HepG2 (cell line): ENCODE measurements around the gene NRG2. TPM values are rescaled to one million over a fixed set of nuclear protein-coding genes. Genes with fewer than 3 reads are reported as not detected.

Experiments used
- FOXA3 ChIP-seq: IDR thresholded peaks from 2 replicates; pipeline ENCODE4 v1.6.1; 2016; ENCODE audit warnings: missing genetic modification reagents, missing compliant biosample characterization
- FOXO1 ChIP-seq: sonication (generic); formaldehyde crosslinking; IDR thresholded peaks from 2 replicates; pipeline ENCODE4 v1.4.0; 2020; ENCODE audit warnings: missing genetic modification reagents
- IKZF4 ChIP-seq: sonication (generic); formaldehyde crosslinking; IDR thresholded peaks from 2 replicates; pipeline ENCODE4 v1.5.1; 2020; ENCODE audit warnings: borderline replicate concordance, mild to moderate bottlenecking, low read depth, missing genetic modification reagents; ENCODE audit errors: not compliant biosample characterization
- IRF2 ChIP-seq: IDR thresholded peaks from 2 replicates; pipeline ENCODE4 v1.6.1; 2018; ENCODE audit warnings: missing genetic modification reagents, missing compliant biosample characterization
- KLF12 ChIP-seq: sonication (generic); formaldehyde crosslinking; IDR thresholded peaks from 2 replicates; pipeline ENCODE4 v1.4.0; 2020; ENCODE audit warnings: missing genetic modification reagents, borderline replicate concordance
- MTA1 ChIP-seq: sonication (generic); formaldehyde crosslinking; IDR thresholded peaks from 2 replicates; pipeline ENCODE4 v1.4.0; 2020; ENCODE audit warnings: missing genetic modification reagents, mild to moderate bottlenecking, borderline replicate concordance
- MYC ChIP-seq: sonication (generic); formaldehyde crosslinking; IDR thresholded peaks from 2 replicates; pipeline ENCODE4 v1.9.0; 2021; ENCODE audit warnings: missing genetic modification reagents, borderline replicate concordance
- PRMT3 ChIP-seq: sonication (generic); formaldehyde crosslinking; IDR thresholded peaks from 2 replicates; pipeline ENCODE4 v1.8.1; 2022; ENCODE audit warnings: low read depth, mild to moderate bottlenecking, moderate library complexity, missing genetic modification reagents, borderline replicate concordance
- SOX13 ChIP-seq, 3 experiments: fragments of 450-650 bp in 1 of 3; sonication (generic) in 1 of 3; formaldehyde crosslinking in 1 of 3; IDR thresholded peaks in 2 of 3; conservative IDR thresholded peaks in 1 of 3; 2 replicates each; pipeline versions ENCODE4 v1.5.0 to v1.6.1; 2016 to 2020; ENCODE audit warnings: antibody characterized with exemption in 1 of 3, mild to moderate bottlenecking in 1 of 3, missing compliant biosample characterization in 1 of 3, missing genetic modification reagents in 1 of 3, moderate library complexity in 1 of 3
- SOX6 ChIP-seq, 2 experiments: fragments of 450-650 bp in 1 of 2; sonication (generic) in 1 of 2; formaldehyde crosslinking in 1 of 2; IDR thresholded peaks; 2 replicates each; pipeline versions ENCODE4 v1.4.0 to v1.6.1; 2017 to 2020; ENCODE audit warnings: antibody characterized with exemption in 1 of 2, mild to moderate bottlenecking in 1 of 2, missing genetic modification reagents in 1 of 2
- THAP11 ChIP-seq: IDR thresholded peaks from 2 replicates; pipeline ENCODE4 v1.6.1; 2016; ENCODE audit warnings: missing biosample characterization, missing genetic modification reagents
- ZFP41 ChIP-seq: sonication (generic); formaldehyde crosslinking; IDR thresholded peaks from 2 replicates; pipeline ENCODE4 v1.4.0; 2020; ENCODE audit warnings: mild to moderate bottlenecking, missing genetic modification reagents, borderline replicate concordance
- ZNF317 ChIP-seq: sonication (generic); formaldehyde crosslinking; IDR thresholded peaks from 2 replicates; pipeline ENCODE4 v1.5.0; 2020; ENCODE audit warnings: mild to moderate bottlenecking, missing genetic modification reagents
- ZNF367 ChIP-seq: sonication (generic); formaldehyde crosslinking; IDR thresholded peaks from 2 replicates; pipeline ENCODE4 v1.4.0; 2020; ENCODE audit warnings: missing genetic modification reagents, borderline replicate concordance
- ZNF512 ChIP-seq: sonication (generic); formaldehyde crosslinking; IDR thresholded peaks from 2 replicates; pipeline ENCODE4 v1.4.0; 2020; ENCODE audit warnings: mild to moderate bottlenecking, missing genetic modification reagents
- ZNF598 ChIP-seq: sonication (generic); formaldehyde crosslinking; IDR thresholded peaks from 2 replicates; pipeline ENCODE4 v1.5.1; 2020; ENCODE audit warnings: mild to moderate bottlenecking, missing genetic modification reagents, borderline replicate concordance
- ZNF615 ChIP-seq: sonication (generic); formaldehyde crosslinking; IDR thresholded peaks from 2 replicates; pipeline ENCODE4 v1.5.0; 2020; ENCODE audit warnings: mild to moderate bottlenecking, missing genetic modification reagents, borderline replicate concordance
- ZNF737 ChIP-seq: sonication (generic); formaldehyde crosslinking; IDR thresholded peaks from 2 replicates; pipeline ENCODE4 v1.5.0; 2020; ENCODE audit warnings: missing genetic modification reagents, mild to moderate bottlenecking, borderline replicate concordance
- polyA plus RNA-seq, 8 experiments: library from polyadenylated mRNA; depleted of rRNA in 3 of 8; stranded (reverse) in 7 of 8; unstranded in 1 of 8; fragments of >200 nt; fragmentation: Illumina TruSeq in 4 of 8; extraction: Trizol in 4 of 8; gene quantifications; 2 replicates each; pipeline versions ENCODE4 v1.2.1 to v1.2.3, GENCODE V29; 2011 to 2016; ENCODE audit warnings: low read depth in 4 of 8, missing spikeins in 1 of 8, mixed read lengths in 1 of 8; ENCODE audit not compliant: insufficient read depth in 1 of 8
- total RNA-seq, 5 experiments: library from RNA; depleted of rRNA; stranded (reverse); fragments of >200 nt; fragmentation: Illumina TruSeq; extraction: Trizol; gene quantifications; 2 replicates each; pipeline ENCODE4 v1.2.3, GENCODE V29; 2016; ENCODE audit warnings: low read depth in 1 of 5
- TF ChIP-seq, protein P1 (sequence below): sonication (generic); formaldehyde crosslinking; IDR thresholded peaks from 2 replicates; pipeline ENCODE4 v1.8.1; 2022; ENCODE audit warnings: mild to moderate bottlenecking, missing genetic modification reagents
- TF ChIP-seq, protein P2 (sequence below): sonication (generic); formaldehyde crosslinking; IDR thresholded peaks from 2 replicates; pipeline ENCODE4 v1.8.1; 2023; ENCODE audit warnings: mild to moderate bottlenecking, missing genetic modification reagents

NRG2 gene
- total and polyA plus RNA-seq, 2 of the 13 experiments (the other 11 are each of a cell fraction or from before 2014, with no cell fraction given): not detected

- 0 out of 2 replicates have a peak, but pooled peaks have one; percentile 24 for TF ChIP-seq ZFP41 (CRISPR knock-in tag)
- TF ChIP-seq FOXA3 (CRISPR knock-in tag): no peak; the same call in 1 of the 2 replicates
- TF ChIP-seq FOXO1: peak; percentile 54; the same call in 1 of the 2 replicates
- TF ChIP-seq ZNF615 (CRISPR knock-in tag): no peak
- 0 out of 2 replicates have a peak, but pooled peaks have one; percentile 23 for TF ChIP-seq ZNF512
- no peak for TF ChIP-seq ZNF367 (CRISPR knock-in tag)
- TF ChIP-seq IKZF4: no peak
- peak; percentile 66; the same call in 1 of the 2 replicates for TF ChIP-seq THAP11 (CRISPR knock-in tag)
- no peak for TF ChIP-seq MTA1 (CRISPR knock-in tag)
- no peak for TF ChIP-seq ZNF317
- no peak for TF ChIP-seq PRMT3 (CRISPR knock-in tag)
- TF ChIP-seq SOX6 (IDR thresholded peaks at IDR 0.05): no peak
- TF ChIP-seq SOX6 (CRISPR knock-in tag; IDR thresholded peaks at IDR 0.05): peak; percentile 54; the same call in 1 of the 2 replicates
- 0 out of 2 replicates have a peak, but pooled peaks have one; percentile 22 for TF ChIP-seq KLF12
- TF ChIP-seq SOX13 (IDR thresholded peaks at IDR 0.05): no peak
- TF ChIP-seq SOX13 (CRISPR knock-in tag; conservative IDR thresholded peaks at IDR 0.05 in 1 of 2, IDR thresholded peaks at IDR 0.05 in 1 of 2): peak in 1 of 2 experiments; percentile 40; a peak in 1 of 4 replicates
- TF ChIP-seq ZNF598: peak; percentile 87; the same call in 1 of the 2 replicates
- peak; percentile 55; the same call in 1 of the 2 replicates for TF ChIP-seq IRF2 (CRISPR knock-in tag)
- TF ChIP-seq, protein P1, sequence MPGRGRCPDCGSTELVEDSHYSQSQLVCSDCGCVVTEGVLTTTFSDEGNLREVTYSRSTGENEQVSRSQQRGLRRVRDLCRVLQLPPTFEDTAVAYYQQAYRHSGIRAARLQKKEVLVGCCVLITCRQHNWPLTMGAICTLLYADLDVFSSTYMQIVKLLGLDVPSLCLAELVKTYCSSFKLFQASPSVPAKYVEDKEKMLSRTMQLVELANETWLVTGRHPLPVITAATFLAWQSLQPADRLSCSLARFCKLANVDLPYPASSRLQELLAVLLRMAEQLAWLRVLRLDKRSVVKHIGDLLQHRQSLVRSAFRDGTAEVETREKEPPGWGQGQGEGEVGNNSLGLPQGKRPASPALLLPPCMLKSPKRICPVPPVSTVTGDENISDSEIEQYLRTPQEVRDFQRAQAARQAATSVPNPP (CRISPR knock-in tag): no peak
- TF ChIP-seq MYC: peak; percentile 79
- TF ChIP-seq, protein P2, sequence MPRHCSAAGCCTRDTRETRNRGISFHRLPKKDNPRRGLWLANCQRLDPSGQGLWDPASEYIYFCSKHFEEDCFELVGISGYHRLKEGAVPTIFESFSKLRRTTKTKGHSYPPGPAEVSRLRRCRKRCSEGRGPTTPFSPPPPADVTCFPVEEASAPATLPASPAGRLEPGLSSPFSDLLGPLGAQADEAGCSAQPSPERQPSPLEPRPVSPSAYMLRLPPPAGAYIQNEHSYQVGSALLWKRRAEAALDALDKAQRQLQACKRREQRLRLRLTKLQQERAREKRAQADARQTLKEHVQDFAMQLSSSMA: no peak
- no peak for TF ChIP-seq ZNF737 (CRISPR knock-in tag)
Observed at GRCh38 chr5:139968547-139969261, 74.4 kb downstream of the NRG2 start (continued).
